ENCODE measurements around the gene C4orf51.
A peak's percentile ranks its signal among the peaks of the same experiment; 100 is the strongest.

C4orf51 gene

DNA sequence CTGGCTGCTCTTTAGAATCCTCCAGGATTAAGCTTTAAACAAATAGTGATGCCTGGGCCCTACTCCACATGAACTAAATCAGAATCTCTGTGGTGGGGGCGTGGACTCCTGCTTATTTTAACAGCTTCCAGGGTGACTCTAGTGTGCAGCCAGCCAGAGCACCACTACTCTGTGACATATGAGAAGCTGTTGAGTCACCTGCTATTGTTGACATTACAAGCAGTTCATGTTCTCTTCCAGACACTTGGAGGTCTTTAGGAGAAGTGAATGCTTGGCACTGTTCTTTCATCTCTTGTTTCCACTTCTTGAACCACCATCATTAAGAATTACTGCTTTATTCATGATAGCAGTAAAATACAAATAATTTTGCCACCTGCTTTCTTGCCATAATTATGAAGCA lies 426 bp upstream of the C4orf51 start:
- Histone ChIP-seq H3K9me3 (no peaks in the 10 kb centered on the region), H3K4me3 (no peak overlapping the region), H3K4me1 (peaks cover 0 to 16% (median 8%) of the 10 kb centered on the region in 4 donors), H3K27me3 (no peaks in the 10 kb centered on the region), H3K36me3 (no peaks in the 10 kb centered on the region), H3K27ac (peak overlapping the region in 1 of 2 donors; percentile 43)
- peak; percentile 51 to 68 for DNase-seq
- TF ChIP-seq, protein P1, sequence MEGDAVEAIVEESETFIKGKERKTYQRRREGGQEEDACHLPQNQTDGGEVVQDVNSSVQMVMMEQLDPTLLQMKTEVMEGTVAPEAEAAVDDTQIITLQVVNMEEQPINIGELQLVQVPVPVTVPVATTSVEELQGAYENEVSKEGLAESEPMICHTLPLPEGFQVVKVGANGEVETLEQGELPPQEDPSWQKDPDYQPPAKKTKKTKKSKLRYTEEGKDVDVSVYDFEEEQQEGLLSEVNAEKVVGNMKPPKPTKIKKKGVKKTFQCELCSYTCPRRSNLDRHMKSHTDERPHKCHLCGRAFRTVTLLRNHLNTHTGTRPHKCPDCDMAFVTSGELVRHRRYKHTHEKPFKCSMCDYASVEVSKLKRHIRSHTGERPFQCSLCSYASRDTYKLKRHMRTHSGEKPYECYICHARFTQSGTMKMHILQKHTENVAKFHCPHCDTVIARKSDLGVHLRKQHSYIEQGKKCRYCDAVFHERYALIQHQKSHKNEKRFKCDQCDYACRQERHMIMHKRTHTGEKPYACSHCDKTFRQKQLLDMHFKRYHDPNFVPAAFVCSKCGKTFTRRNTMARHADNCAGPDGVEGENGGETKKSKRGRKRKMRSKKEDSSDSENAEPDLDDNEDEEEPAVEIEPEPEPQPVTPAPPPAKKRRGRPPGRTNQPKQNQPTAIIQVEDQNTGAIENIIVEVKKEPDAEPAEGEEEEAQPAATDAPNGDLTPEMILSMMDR (IDR thresholded peaks at IDR 0.05), result no peak
- intact Hi-C loops (cut with DNase I; ENCODE audit: low total_unique reads), result no loop called here

DNA sequence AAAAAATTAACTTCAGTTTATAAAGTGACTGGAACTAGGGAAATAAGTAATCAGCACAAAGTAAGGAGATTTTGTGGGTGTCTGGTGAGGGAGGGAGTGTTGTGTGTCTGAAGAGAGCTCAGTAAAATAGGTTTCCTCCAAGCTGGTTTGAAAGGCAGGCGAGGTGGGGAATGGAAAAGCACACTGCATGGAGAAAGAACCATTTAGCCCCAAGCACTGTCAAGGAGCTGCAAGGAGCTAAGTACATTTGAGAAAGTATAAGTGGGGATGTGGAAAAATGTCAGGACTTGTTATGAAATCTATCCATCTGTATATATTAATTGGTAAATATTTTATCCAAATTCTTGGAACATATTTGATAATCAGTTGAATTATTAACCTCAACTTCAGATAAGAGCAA lies 956 bp downstream of the C4orf51 start:
- intact Hi-C loops (cut with DNase I; ENCODE audit: low total_unique reads), result no loop called here
- no peak overlapping the region for H3K27ac ChIP-seq
- no peak for DNase-seq
- no peak overlapping the region for H3K4me3 ChIP-seq
- H3K27me3 ChIP-seq, result no peaks in the 10 kb centered on the region
- no peaks in the 10 kb centered on the region for H3K9me3 ChIP-seq
- H3K36me3 ChIP-seq, result no peaks in the 10 kb centered on the region
- TF ChIP-seq, protein P1 (IDR thresholded peaks at IDR 0.05), result no peak
- peaks cover 0 to 16% (median 8%) of the 10 kb centered on the region in 4 donors for H3K4me1 ChIP-seq

DNA sequence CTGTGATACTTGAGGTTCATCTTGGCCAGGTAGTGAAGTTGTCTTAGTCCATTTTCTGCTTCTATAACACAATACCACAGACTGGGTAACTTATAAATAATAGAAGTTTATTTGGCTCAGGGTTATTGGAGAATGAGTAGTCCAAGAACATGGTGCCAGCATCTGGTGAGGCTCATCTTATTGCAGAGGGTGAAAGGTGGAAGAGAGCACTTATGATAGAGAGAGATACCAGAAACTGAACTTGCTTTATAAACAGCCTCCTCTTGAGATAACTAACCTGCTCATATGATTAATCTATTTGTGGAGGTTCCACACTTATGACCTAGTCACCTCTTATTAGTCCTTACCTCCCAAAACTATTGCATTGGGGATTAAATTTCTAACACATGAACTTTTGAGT lies 1.6 kb downstream of the C4orf51 start:
- TF ChIP-seq, protein P1 (IDR thresholded peaks at IDR 0.05), result no peak
- DNase-seq, result no peak
- H3K27me3 ChIP-seq, result no peaks in the 10 kb centered on the region
- no peak overlapping the region for H3K4me3 ChIP-seq
- peaks cover 0 to 16% (median 8%) of the 10 kb centered on the region in 4 donors for H3K4me1 ChIP-seq
- intact Hi-C loops (cut with DNase I; ENCODE audit: low total_unique reads), result no loop called here
- H3K27ac ChIP-seq, result no peak overlapping the region
- no peaks in the 10 kb centered on the region for H3K9me3 ChIP-seq
- H3K36me3 ChIP-seq, result no peaks in the 10 kb centered on the region

DNA sequence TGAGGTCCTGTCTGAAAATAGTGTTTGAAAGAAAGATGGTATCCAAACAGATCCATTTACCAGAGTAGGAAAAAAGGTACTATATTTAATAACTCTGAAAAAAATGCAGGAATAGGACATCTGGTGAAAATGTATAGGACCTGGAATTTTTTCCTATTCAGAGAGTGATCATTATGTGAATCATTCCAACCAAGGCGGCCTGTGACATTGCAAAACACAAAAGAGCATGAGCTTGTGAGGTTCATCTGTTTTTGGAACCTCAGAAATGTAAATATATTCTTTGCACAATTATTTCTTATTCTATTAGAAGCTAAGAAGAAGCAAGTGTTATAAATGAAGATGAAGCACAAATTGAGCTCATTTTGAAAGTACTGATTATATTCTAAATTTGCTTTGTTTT lies 2.0 kb downstream of the C4orf51 start:
- H3K27me3 ChIP-seq, result no peaks in the 10 kb centered on the region
- TF ChIP-seq, protein P1 (IDR thresholded peaks at IDR 0.05), result no peak
- no peak overlapping the region for H3K4me3 ChIP-seq
- H3K9me3 ChIP-seq, result no peaks in the 10 kb centered on the region
- H3K36me3 ChIP-seq, result no peaks in the 10 kb centered on the region
- peaks cover 0 to 16% (median 8%) of the 10 kb centered on the region in 4 donors for H3K4me1 ChIP-seq
- intact Hi-C loops (cut with DNase I; ENCODE audit: low total_unique reads), result no loop called here
- no peak for DNase-seq
- no peak overlapping the region for H3K27ac ChIP-seq

DNA sequence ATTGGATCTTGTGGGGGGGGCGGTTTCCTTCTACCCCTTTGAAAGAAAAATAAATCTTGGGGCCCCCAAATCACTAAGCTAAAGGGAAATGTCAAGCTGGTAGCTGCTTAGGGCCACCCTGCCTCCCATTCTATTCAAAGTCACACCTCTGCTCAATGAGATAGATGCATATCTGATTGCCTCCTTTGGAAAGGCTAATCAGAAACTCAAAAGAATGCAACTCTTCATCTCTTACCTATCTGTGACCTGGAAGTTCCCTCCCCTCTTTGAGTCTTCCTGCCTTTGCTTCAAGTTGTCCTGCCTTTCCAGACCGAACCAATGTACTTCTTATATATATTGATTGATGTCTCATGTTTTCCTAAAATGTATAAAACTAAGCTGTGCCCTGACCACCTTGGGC lies 7.0 kb downstream of the C4orf51 start:
- H3K4me1 ChIP-seq, result no peaks in the 10 kb centered on the region
- DNase-seq, result no peak
- intact Hi-C loops (cut with DNase I; ENCODE audit: low total_unique reads), result no loop called here

More for the DNA sequence above, 7.0 kb downstream of the C4orf51 start:
- Histone ChIP-seq H3K4me3 (no peak overlapping the region), H3K27me3 (no peaks in the 10 kb centered on the region), H3K27ac (no peak overlapping the region), H3K36me3 (no peaks in the 10 kb centered on the region), H3K9me3 (no peaks in the 10 kb centered on the region)
- TF ChIP-seq, protein P1 (IDR thresholded peaks at IDR 0.05), result no peak

Data from tibial artery (tissue), 4 donors.